Endothelial cell of umbilical vein (primary cell): ENCODE data around the gene DMWD. TPM values are rescaled to one million over a fixed set of nuclear protein-coding genes. Genes with fewer than 3 reads are reported as not detected.
A peak's percentile ranks its signal among the peaks of the same experiment; 100 is the strongest.

Experiments
- BruUV-seq: library from RNA; stranded (reverse); fragments of 400-500 nt; replicated peaks from 2 replicates; lab custom pipeline; 2021; lab: Mats Ljungman, UMichigan
- CTCF ChIA-PET: fragments of 300-600, 350-600 bp; sonication (Branson Sonifier 250); formaldehyde crosslinking; loops from one replicate; lab custom pipeline; 2021; ENCODE audit warnings: antibody characterized with exemption, inconsistent platforms; lab: Charles Lee
- POLR2A ChIA-PET: fragments of 300-600, 350-600 bp; sonication (Branson Sonifier 250); formaldehyde crosslinking; loops from one replicate; lab custom pipeline; 2021; ENCODE audit warnings: antibody characterized with exemption, inconsistent platforms; lab: Charles Lee
- DNase-seq: peaks from one replicate; pipeline ENCODE4 v3.0.0-alpha.2; 2011; ENCODE audit warnings: low read depth, low spot score
- FAIRE-seq: peaks from 2 replicates; lab custom pipeline; 2011; peaks lifted over from hg19 to GRCh38; lab: Jason Lieb, UNC
- H2AFZ ChIP-seq: 2 replicates; pipeline ENCODE4 v1.6.0; 2012; ENCODE audit warnings: low read depth, low read length, control low read depth, inconsistent platforms
- H3K27ac ChIP-seq: 2 replicates; pipeline ENCODE4 v1.5.1; 2011; ENCODE audit warnings: low read depth, mild to moderate bottlenecking, control low read depth, low read length, moderate library complexity; ENCODE audit not compliant: insufficient read depth
- H3K27me3 ChIP-seq, 2 experiments: 2 replicates each; pipeline versions ENCODE4 v1.6.0 to v1.6.1; 2011; ENCODE audit warnings: low read length in 2 of 2, mixed read lengths in 1 of 2; ENCODE audit not compliant: control insufficient read depth in 2 of 2, insufficient read depth in 2 of 2
- H3K36me3 ChIP-seq, 2 experiments: 2 replicates in 1 of 2; 3 replicates in 1 of 2; pipeline ENCODE4 v1.5.1; 2011; ENCODE audit warnings: low read length in 2 of 2, mild to moderate bottlenecking in 1 of 2, moderate library complexity in 1 of 2; ENCODE audit not compliant: control insufficient read depth in 2 of 2, insufficient read depth in 2 of 2; ENCODE audit errors: extremely low read depth in 1 of 2
- H3K4me1 ChIP-seq: 3 replicates; pipeline ENCODE4 v1.5.1; 2011; ENCODE audit warnings: mild to moderate bottlenecking, low read length; ENCODE audit not compliant: control insufficient read depth, insufficient read depth; ENCODE audit errors: extremely low read depth
- H3K4me2 ChIP-seq: 2 replicates; pipeline ENCODE4 v1.6.1; 2011; ENCODE audit warnings: low read length, control low read depth, mixed read lengths; ENCODE audit not compliant: insufficient read depth
- H3K4me3 ChIP-seq, 3 experiments: fragments of 200-600 bp in 1 of 3; sonication (generic), shearing (Covaris generic) in 1 of 3; replicated peaks in 1 of 3; 2 replicates each; pipeline ENCODE4 v1.5.1; 2011 to 2016; ENCODE audit warnings: control low read depth in 3 of 3, low read length in 3 of 3, mild to moderate bottlenecking in 2 of 3, inconsistent platforms in 1 of 3, low read depth in 1 of 3, moderate library complexity in 1 of 3; ENCODE audit not compliant: insufficient read depth in 1 of 3
- H3K79me2 ChIP-seq: 2 replicates; pipeline ENCODE4 v1.6.0; 2012; ENCODE audit warnings: low read length, inconsistent platforms; ENCODE audit not compliant: control insufficient read depth, insufficient read depth
- H3K9ac ChIP-seq: replicated peaks from 2 replicates; pipeline ENCODE3; 2011; ENCODE audit warnings: low read length, control low read depth; ENCODE audit not compliant: insufficient read depth; ENCODE audit errors: extremely low read depth
- H3K9me1 ChIP-seq: replicated peaks from 3 replicates; pipeline ENCODE4 v1.6.0; 2011; ENCODE audit warnings: mild to moderate bottlenecking, low read length; ENCODE audit not compliant: control insufficient read depth, insufficient read depth; ENCODE audit errors: extremely low read depth
- H3K9me3 ChIP-seq: replicated peaks from 2 replicates; pipeline ENCODE4 v1.5.1; 2012; ENCODE audit warnings: low read length, inconsistent platforms; ENCODE audit not compliant: control insufficient read depth, insufficient read depth
- H4K20me1 ChIP-seq: replicated peaks from 2 replicates; pipeline ENCODE3; 2011; ENCODE audit warnings: mild to moderate bottlenecking, low read length; ENCODE audit not compliant: control insufficient read depth, insufficient read depth; ENCODE audit errors: extremely low read depth
- CTCF ChIP-seq, 2 donors: IDR thresholded peaks; 1 replicate in 1 of 2; 2 replicates in 1 of 2; pipeline ENCODE4 v1.5.1; 2011; ENCODE audit warnings: low read length in 2 of 2, mild to moderate bottlenecking in 2 of 2, moderate library complexity in 2 of 2, control low read depth in 1 of 2, inconsistent platforms in 1 of 2, low read depth in 1 of 2; ENCODE audit not compliant: insufficient read depth in 1 of 2; ENCODE audit errors: extremely low read depth in 1 of 2
- EZH2 ChIP-seq: IDR thresholded peaks from 2 replicates; pipeline ENCODE4 v1.6.1; 2012; ENCODE audit warnings: borderline replicate concordance, low read depth, mild to moderate bottlenecking, moderate library complexity, low read length, inconsistent platforms; ENCODE audit not compliant: severe bottlenecking
- FOS ChIP-seq: IDR thresholded peaks from 2 replicates; pipeline ENCODE4 v1.6.1; 2011; ENCODE audit warnings: mild to moderate bottlenecking, low read length, moderate library complexity, borderline replicate concordance; ENCODE audit not compliant: insufficient read depth
- GATA2 ChIP-seq: IDR thresholded peaks from 2 replicates; pipeline ENCODE4 v1.7.0; 2011; ENCODE audit warnings: low read depth, mild to moderate bottlenecking, moderate library complexity, mixed read lengths, low read length; ENCODE audit not compliant: insufficient read length, insufficient read depth
- JUN ChIP-seq: IDR thresholded peaks from 2 replicates; pipeline ENCODE4 v1.6.1; 2011; ENCODE audit warnings: borderline replicate concordance, low read depth; ENCODE audit not compliant: insufficient read length, insufficient read depth
- MAX ChIP-seq: IDR thresholded peaks from 2 replicates; pipeline ENCODE4 v1.6.1; 2011; ENCODE audit not compliant: insufficient read depth, insufficient read length
- MYC ChIP-seq: IDR thresholded peaks from one replicate; pipeline ENCODE4 v1.6.1; 2011; ENCODE audit warnings: mild to moderate bottlenecking, low read depth, low read length
- POLR2A ChIP-seq: IDR thresholded peaks from 2 replicates; pipeline ENCODE4 v1.6.1; 2012; ENCODE audit warnings: low read depth, mild to moderate bottlenecking, control low read depth, low read length
- POLR2AphosphoS5 ChIP-seq: IDR thresholded peaks from 2 replicates; pipeline ENCODE4 v1.6.1; 2012; ENCODE audit warnings: low read depth, mild to moderate bottlenecking, control low read depth, low read length, moderate library complexity; ENCODE audit not compliant: insufficient read depth
- dilution Hi-C: fragments of 300-500 bp; cut with MboI; formaldehyde crosslinking; loops from one replicate; pipeline ENCODE4 v1.15.0; 2019; ENCODE audit warnings: low sequenced_read_pairs; ENCODE audit not compliant: extremely low pct_ligation_motif_present
- intact Hi-C: fragments of 100-400 bp; cut with micrococcal nuclease; formaldehyde crosslinking; loops from one replicate; pipeline ENCODE4 v1.10.0; 2022
- polyA plus RNA-seq, 4 experiments: library from polyadenylated mRNA; depleted of rRNA in 3 of 4; stranded (reverse) in 3 of 4; unstranded in 1 of 4; fragments of >200 nt; gene quantifications; 2 replicates each; pipeline versions ENCODE4 v1.2.1 to v1.2.3, GENCODE V29; 2011 to 2012; ENCODE audit warnings: missing spikeins in 1 of 4
- total RNA-seq: library from RNA; stranded (reverse); gene quantifications from 2 replicates; pipeline ENCODE4 v1.2.3, GENCODE V29; 2021

Gene DMWD
- total and polyA plus RNA-seq, 2 donors (not counting 3 experiments of a cell fraction or from before 2014, with no cell fraction given), result 36.9 to 81.1 TPM

- ChIA-PET POLR2A (interaction anchor here (1.4 kb wide), 1 partner anchor 74 kb away, joined by 4 read pairs; the partner anchor contains the start of gene QPCTL), CTCF (interaction anchor here (1.0 to 6.7 kb wide), 7 partner anchors 9 to 74 kb away, joined by 4 to 125 read pairs (median 10); partner anchors contain the start of genes FBXO46, QPCTL and SNRPD2)
- Histone ChIP-seq H3K4me2 (peak overlapping the region; percentile 66), H4K20me1 (no peaks in the 10 kb centered on the region), H3K4me3 (peak overlapping the region; percentile 61 to 92 (median 82)), H3K9me3 (no peaks in the 10 kb centered on the region), H3K9ac (peak overlapping the region; percentile 65), H3K79me2 (peaks cover 2% of the 10 kb centered on the region), H3K4me1 (peaks cover 14% of the 10 kb centered on the region), H3K9me1 (no peaks in the 10 kb centered on the region), H3K36me3 (peaks cover 0 to 3% of the 10 kb centered on the region in 2 experiments), H3K27ac (peak overlapping the region; percentile 40), H3K27me3 (no peaks in the 10 kb centered on the region), H2AFZ (peak overlapping the region; percentile 59)
- no peak for TF ChIP-seq EZH2
- no peak for TF ChIP-seq POLR2AphosphoS5
- no peak for TF ChIP-seq MAX
- no peak for TF ChIP-seq JUN
- no peak for TF ChIP-seq CTCF (IDR thresholded peaks at IDR 0.05; ENCODE audit: extremely low read depth in 1 of 2, insufficient read depth in 1 of 2, low read depth in 1 of 2, low read length in 2 of 2)
- TF ChIP-seq MYC, result no peak
- no peak for TF ChIP-seq POLR2A
- no peak for TF ChIP-seq GATA2
- TF ChIP-seq FOS, result no peak
- no TSS peak for BruUV-seq
- dilution Hi-C loops, result no loop called here
- FAIRE-seq (no peak), DNase-seq (no peak)
- intact Hi-C loops, result loop anchor here (1.0 kb wide), 1 partner anchor 74 kb away; no protein-coding TSS in a partner anchor
Observed at GRCh38 chr19:45766869-45767346, 25.7 kb downstream of the DMWD start.
